ENCODE data around the gene MCU.
"Not testable (repeated sequence)": the region's sequence is repeated elsewhere in the genome, so short reads cannot be mapped to it uniquely, and the experiment has no call there.

The MCU gene

GRCh38 chr10:72732521-72732920 is 40.6 kb downstream of the MCU start:
- no peak for DNase-seq

- no peak for DNase-seq
These were observed 42.0 kb downstream of the MCU start for GRCh38 chr10:72733989-72734388.

GRCh38 chr10:72735288-72735936 is 43.5 kb downstream of the MCU start:
- DNase-seq: no peak

GRCh38 chr10:72736176-72736827 is 44.4 kb downstream of the MCU start:
- DNase-seq: peak; percentile 29

GRCh38 chr10:72736828-72737220 is 44.9 kb downstream of the MCU start:
- DNase-seq: no peak

- not testable (repeated sequence) for DNase-seq
These were observed 45.4 kb downstream of the MCU start for GRCh38 chr10:72737357-72737756.

- no peak for DNase-seq
These were observed 46.5 kb downstream of the MCU start for GRCh38 chr10:72738486-72738885.

- DNase-seq: peak; percentile 65
These were observed 48.6 kb downstream of the MCU start for GRCh38 chr10:72740528-72740927.

- no peak for DNase-seq
These were observed 50.1 kb downstream of the MCU start for GRCh38 chr10:72742092-72742491.

- no peak for DNase-seq
These were observed 50.9 kb downstream of the MCU start for GRCh38 chr10:72742797-72743196.

GRCh38 chr10:72744566-72744965 is 52.6 kb downstream of the MCU start:
- DNase-seq: no peak

GRCh38 chr10:72746426-72747363 is 54.8 kb downstream of the MCU start:
- no peak for DNase-seq

GRCh38 chr10:72747521-72747920 is 55.6 kb downstream of the MCU start:
- no peak for DNase-seq

- DNase-seq: no peak
These were observed 61.9 kb downstream of the MCU start for GRCh38 chr10:72753760-72754231.

- no peak for DNase-seq
These were observed 62.5 kb downstream of the MCU start for GRCh38 chr10:72754275-72755032.

- no peak for DNase-seq
These were observed 64.9 kb downstream of the MCU start for GRCh38 chr10:72756674-72757385.

- DNase-seq: no peak
These were observed 65.8 kb downstream of the MCU start for GRCh38 chr10:72757732-72758131.

GRCh38 chr10:72758930-72759329 is 67.0 kb downstream of the MCU start:
- DNase-seq: not testable (repeated sequence)

GRCh38 chr10:72759584-72759983 is 67.6 kb downstream of the MCU start:
- no peak for DNase-seq

GRCh38 chr10:72761498-72761897 is 69.6 kb downstream of the MCU start:
- no peak for DNase-seq

GRCh38 chr10:72762042-72762441 is 70.1 kb downstream of the MCU start:
- DNase-seq: no peak

GRCh38 chr10:72763201-72763600 is 71.3 kb downstream of the MCU start:
- DNase-seq: no peak
